ENCODE results near the gene ATF3.

ATF3 gene

DNA sequence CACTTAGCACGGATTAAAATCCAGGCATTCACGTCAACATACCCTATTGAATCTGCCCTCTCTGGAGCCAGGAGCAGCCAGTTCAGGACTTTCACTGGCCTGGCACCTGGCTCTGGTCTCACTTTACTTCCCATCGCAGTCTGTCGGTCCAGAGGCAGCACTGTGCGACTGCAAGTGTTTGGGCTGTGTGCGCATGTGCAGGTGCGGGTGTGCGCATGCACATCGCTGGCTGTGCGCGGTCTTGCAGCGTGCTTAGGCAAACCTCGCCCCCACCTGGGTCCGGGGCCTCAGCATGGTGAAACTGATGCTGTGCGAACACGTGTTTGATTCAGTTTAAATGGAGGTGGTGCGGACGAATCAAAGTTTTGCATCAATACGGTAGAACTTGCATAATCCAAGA, 38.0 kb downstream of the ATF3 start:
- H4K20me1 ChIP-seq (ENCODE audit: insufficient read depth, low read length): no peaks in the 10 kb centered on the region
- no peak for ATAC-seq (ENCODE audit: insufficient read depth, low read depth)

DNA sequence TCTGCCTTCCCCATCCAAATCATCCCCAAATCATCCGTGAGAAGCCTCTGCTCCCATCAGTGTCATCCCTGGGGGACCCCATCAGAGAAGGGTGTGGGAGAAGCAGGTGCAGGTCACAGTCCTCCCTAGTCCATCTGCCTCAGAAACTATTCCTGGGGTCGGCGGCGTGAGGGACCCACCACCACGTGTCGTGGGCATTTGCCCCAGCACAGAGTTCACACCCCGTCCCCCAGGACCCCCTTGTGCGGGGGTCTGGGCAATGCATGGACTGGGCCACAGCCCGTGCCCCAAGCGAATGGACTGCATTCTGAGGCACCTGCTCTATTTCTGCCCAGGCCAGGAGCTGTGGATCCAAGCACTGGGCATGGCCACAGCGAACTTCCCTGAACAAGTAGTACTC, 38.4 kb downstream of the ATF3 start:
- no peak overlapping the region for H3K4me3 ChIP-seq (ENCODE audit: low read depth in 1 of 2, low read length in 2 of 2)
- H3K4me2 ChIP-seq (ENCODE audit: insufficient read depth, low read length): no peak overlapping the region
- H3K4me1 ChIP-seq (ENCODE audit: insufficient read depth, low read length): no peaks in the 10 kb centered on the region
- no peaks in the 10 kb centered on the region for H3K36me3 ChIP-seq (ENCODE audit: insufficient read depth, low read length)
- H2AFZ ChIP-seq (ENCODE audit: low read depth, low read length): no peak overlapping the region
- H3K79me2 ChIP-seq (ENCODE audit: insufficient read depth, low read length): no peaks in the 10 kb centered on the region
- no peak overlapping the region for H3K27ac ChIP-seq (ENCODE audit: low read length)
- no peaks in the 10 kb centered on the region for H3K9me3 ChIP-seq (ENCODE audit: insufficient read depth, low read length, severe bottlenecking)
- no peak for ATAC-seq (ENCODE audit: insufficient read depth, low read depth)
- TF ChIP-seq EZH2 (IDR thresholded peaks at IDR 0.05; ENCODE audit: borderline replicate concordance, low read depth, low read length, severe bottlenecking): no peak
- TF ChIP-seq, protein P1, sequence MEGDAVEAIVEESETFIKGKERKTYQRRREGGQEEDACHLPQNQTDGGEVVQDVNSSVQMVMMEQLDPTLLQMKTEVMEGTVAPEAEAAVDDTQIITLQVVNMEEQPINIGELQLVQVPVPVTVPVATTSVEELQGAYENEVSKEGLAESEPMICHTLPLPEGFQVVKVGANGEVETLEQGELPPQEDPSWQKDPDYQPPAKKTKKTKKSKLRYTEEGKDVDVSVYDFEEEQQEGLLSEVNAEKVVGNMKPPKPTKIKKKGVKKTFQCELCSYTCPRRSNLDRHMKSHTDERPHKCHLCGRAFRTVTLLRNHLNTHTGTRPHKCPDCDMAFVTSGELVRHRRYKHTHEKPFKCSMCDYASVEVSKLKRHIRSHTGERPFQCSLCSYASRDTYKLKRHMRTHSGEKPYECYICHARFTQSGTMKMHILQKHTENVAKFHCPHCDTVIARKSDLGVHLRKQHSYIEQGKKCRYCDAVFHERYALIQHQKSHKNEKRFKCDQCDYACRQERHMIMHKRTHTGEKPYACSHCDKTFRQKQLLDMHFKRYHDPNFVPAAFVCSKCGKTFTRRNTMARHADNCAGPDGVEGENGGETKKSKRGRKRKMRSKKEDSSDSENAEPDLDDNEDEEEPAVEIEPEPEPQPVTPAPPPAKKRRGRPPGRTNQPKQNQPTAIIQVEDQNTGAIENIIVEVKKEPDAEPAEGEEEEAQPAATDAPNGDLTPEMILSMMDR (IDR thresholded peaks at IDR 0.05; ENCODE audit: borderline replicate concordance, extremely low read depth, low read length, poor library complexity, severe bottlenecking): no peak
- H3K9ac ChIP-seq (ENCODE audit: low read depth, low read length): no peak overlapping the region
- no peaks in the 10 kb centered on the region for H4K20me1 ChIP-seq (ENCODE audit: insufficient read depth, low read length)
- DNase-seq: no peak
- no peaks in the 10 kb centered on the region for H3K27me3 ChIP-seq (ENCODE audit: insufficient read depth, low read length, poor library complexity)

More for the DNA sequence above, 38.0 kb downstream of the ATF3 start:
- Histone ChIP-seq H3K4me3 (ENCODE audit: low read depth in 1 of 2, low read length in 2 of 2) (no peak overlapping the region), H3K27ac (ENCODE audit: low read length) (no peak overlapping the region), H2AFZ (ENCODE audit: low read depth, low read length) (no peak overlapping the region), H3K9me3 (ENCODE audit: insufficient read depth, low read length, severe bottlenecking) (no peaks in the 10 kb centered on the region), H3K27me3 (ENCODE audit: insufficient read depth, low read length, poor library complexity) (no peaks in the 10 kb centered on the region), H3K9ac (ENCODE audit: low read depth, low read length) (no peak overlapping the region), H3K4me2 (ENCODE audit: insufficient read depth, low read length) (no peak overlapping the region), H3K36me3 (ENCODE audit: insufficient read depth, low read length) (no peaks in the 10 kb centered on the region), H3K79me2 (ENCODE audit: insufficient read depth, low read length) (no peaks in the 10 kb centered on the region), H3K4me1 (ENCODE audit: insufficient read depth, low read length) (no peaks in the 10 kb centered on the region)
- no peak for TF ChIP-seq EZH2 (IDR thresholded peaks at IDR 0.05; ENCODE audit: borderline replicate concordance, low read depth, low read length, severe bottlenecking)
- TF ChIP-seq, protein P1 (IDR thresholded peaks at IDR 0.05; ENCODE audit: borderline replicate concordance, extremely low read depth, low read length, poor library complexity, severe bottlenecking): no peak
- no peak for DNase-seq

DNA sequence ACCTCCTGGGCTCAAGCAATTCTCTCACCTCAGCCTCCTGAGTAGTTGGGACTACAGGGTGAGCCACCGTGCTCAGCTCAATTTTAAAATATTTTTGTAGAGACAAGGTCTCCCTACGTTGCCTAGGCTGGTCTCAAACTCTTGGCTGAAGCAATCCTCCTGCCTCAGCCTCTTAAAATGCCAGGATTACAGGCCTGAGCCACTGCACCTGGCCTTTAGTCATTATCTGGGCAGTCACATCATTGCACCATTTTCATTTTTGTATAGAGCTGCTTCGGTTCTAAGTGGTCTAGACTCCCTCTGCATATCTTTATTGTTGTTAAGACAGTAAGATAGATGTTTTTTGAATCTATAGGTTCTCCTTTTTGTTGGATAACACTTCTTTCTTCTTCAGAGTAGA, 39.9 kb downstream of the ATF3 start:
- H3K27me3 ChIP-seq (ENCODE audit: insufficient read depth, low read length, poor library complexity): no peaks in the 10 kb centered on the region
- no peak overlapping the region for H3K9ac ChIP-seq (ENCODE audit: low read depth, low read length)
- DNase-seq (no peak), ATAC-seq (ENCODE audit: insufficient read depth, low read depth) (no peak)
- H3K4me2 ChIP-seq (ENCODE audit: insufficient read depth, low read length): no peak overlapping the region
- H3K79me2 ChIP-seq (ENCODE audit: insufficient read depth, low read length): no peaks in the 10 kb centered on the region
- H3K27ac ChIP-seq (ENCODE audit: low read length): no peak overlapping the region
- no peaks in the 10 kb centered on the region for H4K20me1 ChIP-seq (ENCODE audit: insufficient read depth, low read length)
- no peaks in the 10 kb centered on the region for H3K4me1 ChIP-seq (ENCODE audit: insufficient read depth, low read length)
- H3K4me3 ChIP-seq (ENCODE audit: low read depth in 1 of 2, low read length in 2 of 2): no peak overlapping the region
- TF ChIP-seq, protein P1 (IDR thresholded peaks at IDR 0.05; ENCODE audit: borderline replicate concordance, extremely low read depth, low read length, poor library complexity, severe bottlenecking): no peak
- no peak for TF ChIP-seq EZH2 (IDR thresholded peaks at IDR 0.05; ENCODE audit: borderline replicate concordance, low read depth, low read length, severe bottlenecking)
- H3K36me3 ChIP-seq (ENCODE audit: insufficient read depth, low read length): no peaks in the 10 kb centered on the region
- no peaks in the 10 kb centered on the region for H3K9me3 ChIP-seq (ENCODE audit: insufficient read depth, low read length, severe bottlenecking)
- no peak overlapping the region for H2AFZ ChIP-seq (ENCODE audit: low read depth, low read length)

DNA sequence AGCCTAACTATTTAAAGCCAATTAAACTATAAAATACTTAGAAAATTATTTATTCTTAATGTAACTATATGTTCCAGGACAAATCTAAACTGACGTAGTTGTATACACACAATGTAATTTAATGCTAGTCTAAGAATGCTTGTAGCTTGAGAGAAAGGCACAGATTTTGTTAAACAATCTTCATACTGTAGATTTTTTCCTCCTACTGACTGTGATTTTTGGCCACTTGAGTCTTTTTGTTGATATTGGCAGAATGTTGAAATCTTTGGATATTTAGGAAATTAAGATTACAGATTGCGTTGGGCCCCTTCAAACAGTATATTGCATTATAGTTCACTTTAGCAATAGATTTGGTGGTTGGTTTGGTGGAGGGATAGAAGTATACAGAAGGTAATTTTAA, 40.5 kb downstream of the ATF3 start:
- Histone ChIP-seq H3K4me1 (ENCODE audit: insufficient read depth, low read length) (no peaks in the 10 kb centered on the region), H3K79me2 (ENCODE audit: insufficient read depth, low read length) (no peaks in the 10 kb centered on the region), H3K27ac (ENCODE audit: low read length) (no peak overlapping the region), H2AFZ (ENCODE audit: low read depth, low read length) (no peak overlapping the region), H3K4me2 (ENCODE audit: insufficient read depth, low read length) (no peak overlapping the region), H3K36me3 (ENCODE audit: insufficient read depth, low read length) (no peaks in the 10 kb centered on the region), H3K9ac (ENCODE audit: low read depth, low read length) (no peak overlapping the region), H3K4me3 (ENCODE audit: low read depth in 1 of 2, low read length in 2 of 2) (no peak overlapping the region), H4K20me1 (ENCODE audit: insufficient read depth, low read length) (no peaks in the 10 kb centered on the region), H3K9me3 (ENCODE audit: insufficient read depth, low read length, severe bottlenecking) (no peaks in the 10 kb centered on the region), H3K27me3 (ENCODE audit: insufficient read depth, low read length, poor library complexity) (no peaks in the 10 kb centered on the region)
- TF ChIP-seq EZH2 (IDR thresholded peaks at IDR 0.05; ENCODE audit: borderline replicate concordance, low read depth, low read length, severe bottlenecking): no peak
- TF ChIP-seq, protein P1 (IDR thresholded peaks at IDR 0.05; ENCODE audit: borderline replicate concordance, extremely low read depth, low read length, poor library complexity, severe bottlenecking): no peak
- no peak for ATAC-seq (ENCODE audit: insufficient read depth, low read depth)
- no peak for DNase-seq
